Activated B cell treated with CpG ODN at 0.5 μM for 24 hours (primary cell): Measurements from ENCODE around the gene FAM43B. TPM values are rescaled to one million over a fixed set of nuclear protein-coding genes. Genes with fewer than 3 reads are reported as not detected.

Experiments
- ATAC-seq: fragments of 200-7000 bp; cut with Tn5 transposase; one replicate; pipeline ENCODE4 v1.10.0; 2021; ENCODE audit warnings: low read depth, mild to moderate bottlenecking, moderate library complexity
- CTCF ChIA-PET: fragments of 350-600 bp; sonication (Branson Sonifier 250); formaldehyde crosslinking; loops from one replicate; lab custom pipeline; 2021; ENCODE audit warnings: antibody characterized with exemption; lab: Charles Lee
- POLR2A ChIA-PET: fragments of 350-600 bp; sonication (Branson Sonifier 250); formaldehyde crosslinking; loops from one replicate; lab custom pipeline; 2021; ENCODE audit warnings: antibody characterized with exemption; lab: Charles Lee
- DNase-seq: peaks from one replicate; pipeline ENCODE4 v3.0.0; 2022
- H3K27ac Mint-ChIP-seq: one replicate; pipeline ENCODE4 v1.8.0; 2020; ENCODE audit warnings: mixed read lengths
- H3K27me3 Mint-ChIP-seq: one replicate; pipeline ENCODE4 v1.8.0; 2021; ENCODE audit warnings: mixed read lengths
- H3K36me3 Mint-ChIP-seq: one replicate; pipeline ENCODE4 v1.8.0; 2021; ENCODE audit warnings: low read depth, mixed read lengths
- H3K4me1 Mint-ChIP-seq: one replicate; pipeline ENCODE4 v1.8.0; 2021; ENCODE audit warnings: mixed read lengths
- H3K4me3 Mint-ChIP-seq: one replicate; pipeline ENCODE4 v1.8.0; 2020; ENCODE audit warnings: mild to moderate bottlenecking, mixed read lengths
- H3K9me3 Mint-ChIP-seq: one replicate; pipeline ENCODE4 v1.8.0; 2020; ENCODE audit warnings: mixed read lengths
- CTCF ChIP-seq: fragments of 200-600 bp; IDR thresholded peaks from one replicate; pipeline ENCODE4 v1.8.0; 2022; ENCODE audit warnings: antibody characterized with exemption, mild to moderate bottlenecking
- intact Hi-C: fragments of 100-400 bp; cut with micrococcal nuclease; formaldehyde crosslinking; loops from one replicate; pipeline ENCODE4 v1.15.1; 2024
- total RNA-seq: library from RNA; stranded (reverse); gene quantifications from 2 replicates; pipeline ENCODE4 v1.2.3, GENCODE V29; 2022

FAM43B gene
- total RNA-seq, 1 donor from 2014 or later: not detected

GRCh38 chr1:20528221-20528620, 24.2 kb upstream of the FAM43B start:
- POLR2A ChIA-PET: no interaction called here
- no peaks in the 10 kb centered on the region for H3K36me3 Mint-ChIP-seq
- CTCF ChIA-PET: no interaction called here
- DNase-seq (no peak), ATAC-seq (no peak)
- no peaks in the 10 kb centered on the region for H3K4me1 Mint-ChIP-seq
- intact Hi-C loops: no loop called here
- no peak overlapping the region for H3K27ac Mint-ChIP-seq
- peaks cover 48% of the 10 kb centered on the region for H3K27me3 Mint-ChIP-seq
- H3K4me3 Mint-ChIP-seq: no peak overlapping the region
- no peak for TF ChIP-seq CTCF
- H3K9me3 Mint-ChIP-seq: no peaks in the 10 kb centered on the region

GRCh38 chr1:20530306-20530705, 22.1 kb upstream of the FAM43B start:
- ChIA-PET CTCF (no interaction called here), POLR2A (no interaction called here)
- intact Hi-C loops: no loop called here
- H3K4me1 Mint-ChIP-seq: no peaks in the 10 kb centered on the region
- H3K27ac Mint-ChIP-seq: no peak overlapping the region
- H3K9me3 Mint-ChIP-seq: no peaks in the 10 kb centered on the region
- H3K36me3 Mint-ChIP-seq: no peaks in the 10 kb centered on the region
- no peak overlapping the region for H3K4me3 Mint-ChIP-seq
- DNase-seq (no peak), ATAC-seq (no peak)
- H3K27me3 Mint-ChIP-seq: peaks cover 63% of the 10 kb centered on the region
- TF ChIP-seq CTCF: no peak

- POLR2A ChIA-PET: no interaction called here
- Mint-ChIP-seq H3K4me1 (no peaks in the 10 kb centered on the region), H3K27ac (no peak overlapping the region), H3K27me3 (peaks cover 68% of the 10 kb centered on the region), H3K4me3 (no peak overlapping the region), H3K9me3 (no peaks in the 10 kb centered on the region), H3K36me3 (no peaks in the 10 kb centered on the region)
- ATAC-seq (no peak), DNase-seq (no peak)
- intact Hi-C loops: no loop called here
- CTCF ChIA-PET: no interaction called here
- no peak for TF ChIP-seq CTCF
Measured at GRCh38 chr1:20530901-20531300, 21.5 kb upstream of the FAM43B start.

GRCh38 chr1:20533635-20534034, 18.7 kb upstream of the FAM43B start:
- intact Hi-C loops: no loop called here
- no peaks in the 10 kb centered on the region for H3K36me3 Mint-ChIP-seq
- H3K27me3 Mint-ChIP-seq: peaks cover 62% of the 10 kb centered on the region
- H3K9me3 Mint-ChIP-seq: no peaks in the 10 kb centered on the region
- ChIA-PET POLR2A (no interaction called here), CTCF (interaction anchor here (0.7 kb wide), 1 partner anchor 608 kb away, joined by 3 read pairs; no protein-coding TSS in a partner anchor)
- no peak overlapping the region for H3K4me3 Mint-ChIP-seq
- H3K27ac Mint-ChIP-seq: no peak overlapping the region
- DNase-seq (no peak), ATAC-seq (no peak)
- TF ChIP-seq CTCF: no peak
- H3K4me1 Mint-ChIP-seq: no peaks in the 10 kb centered on the region

- H3K36me3 Mint-ChIP-seq: no peaks in the 10 kb centered on the region
- H3K4me1 Mint-ChIP-seq: no peaks in the 10 kb centered on the region
- no peak for DNase-seq
- POLR2A ChIA-PET: no interaction called here
- CTCF ChIA-PET: interaction anchor here (0.6 kb wide), 1 partner anchor 839 kb away, joined by 3 read pairs; no protein-coding TSS in a partner anchor
- no peak overlapping the region for H3K4me3 Mint-ChIP-seq
- H3K27ac Mint-ChIP-seq: no peak overlapping the region
- peaks cover 54% of the 10 kb centered on the region for H3K27me3 Mint-ChIP-seq
- no peak for TF ChIP-seq CTCF
- intact Hi-C loops: no loop called here
- no peaks in the 10 kb centered on the region for H3K9me3 Mint-ChIP-seq
- no peak for ATAC-seq
Measured at GRCh38 chr1:20534659-20535417, 17.5 kb upstream of the FAM43B start.
